H1 (cell line): ENCODE data around the gene LRTM2. TPM values are rescaled to one million over a fixed set of nuclear protein-coding genes. Genes with fewer than 3 reads are reported as not detected.
A peak's percentile ranks its signal among the peaks of the same experiment; 100 is the strongest.

Source experiments
- CTCF ChIA-PET: fragments of 300-600 bp; sonication (Branson Sonifier 250); formaldehyde crosslinking; loops from one replicate; lab custom pipeline; 2021; ENCODE audit not compliant: partially characterized antibody; lab: Charles Lee
- POLR2A ChIA-PET: fragments of 300-600 bp; sonication (Branson Sonifier 250); formaldehyde crosslinking; loops from one replicate; lab custom pipeline; 2021; ENCODE audit warnings: inconsistent platforms; ENCODE audit not compliant: partially characterized antibody; lab: Charles Lee
- DNase-seq, 2 experiments: peaks; one replicate each; pipeline versions ENCODE4 v3.0.0 to v3.0.0-alpha.2; 2010 to 2022; ENCODE audit warnings: low spot score in 2 of 2, low read depth in 1 of 2, mixed read lengths in 1 of 2
- FAIRE-seq: peaks from 2 replicates; lab custom pipeline; 2011; peaks lifted over from hg19 to GRCh38; lab: Jason Lieb, UNC
- H2AFZ ChIP-seq: 2 replicates; pipeline ENCODE4 v1.8.1; 2012; ENCODE audit warnings: low read length, inconsistent platforms
- H2AK5ac ChIP-seq: 2 replicates; pipeline ENCODE4 v1.6.1; 2013; ENCODE audit warnings: low read depth, low read length
- H2BK120ac ChIP-seq: replicated peaks from 2 replicates; pipeline ENCODE3; 2013; ENCODE audit warnings: low read depth, low read length, inconsistent platforms
- H2BK12ac ChIP-seq: 2 replicates; pipeline ENCODE4 v1.6.1; 2013; ENCODE audit warnings: low read depth, low read length
- H2BK15ac ChIP-seq: 2 replicates; pipeline ENCODE4 v1.6.1; 2013; ENCODE audit warnings: low read length
- H2BK20ac ChIP-seq: 2 replicates; pipeline ENCODE4 v1.6.1; 2013; ENCODE audit warnings: low read length
- H2BK5ac ChIP-seq: 2 replicates; pipeline ENCODE4 v1.6.1; 2013; ENCODE audit warnings: low read depth, low read length
- H3K14ac ChIP-seq: 2 replicates; pipeline ENCODE4 v1.6.1; 2013; ENCODE audit warnings: inconsistent platforms; ENCODE audit not compliant: insufficient read length
- H3K18ac ChIP-seq: 2 replicates; pipeline ENCODE4 v1.6.1; 2013; ENCODE audit warnings: low read length; ENCODE audit errors: extremely low read depth
- H3K23ac ChIP-seq: 2 replicates; pipeline ENCODE4 v1.6.1; 2013; ENCODE audit warnings: inconsistent platforms; ENCODE audit not compliant: insufficient read length
- H3K23me2 ChIP-seq: 2 replicates; pipeline ENCODE4 v1.6.1; 2013; ENCODE audit warnings: low read depth, low read length
- H3K27ac ChIP-seq: 2 replicates; pipeline ENCODE4 v1.6.1; 2011; ENCODE audit warnings: low read depth, low read length, inconsistent platforms
- H3K27me3 ChIP-seq, 4 experiments: replicated peaks in 1 of 4; 1 replicate in 1 of 4; 2 replicates in 3 of 4; pipeline versions ENCODE4 v1.6.1 to v1.8.1; 2011 to 2013; ENCODE audit warnings: low read length in 3 of 4, mild to moderate bottlenecking in 3 of 4, inconsistent platforms in 2 of 4, mixed read lengths in 2 of 4, moderate library complexity in 1 of 4; ENCODE audit not compliant: control insufficient read depth in 3 of 4, insufficient read depth in 3 of 4; ENCODE audit errors: extremely low read depth in 1 of 4
- H3K36me3 ChIP-seq, 4 experiments: 2 replicates each; pipeline versions ENCODE4 v1.6.1 to v1.8.1; 2011 to 2013; ENCODE audit warnings: mild to moderate bottlenecking in 4 of 4, low read length in 3 of 4, moderate library complexity in 2 of 4, control low read depth in 1 of 4, inconsistent platforms in 1 of 4; ENCODE audit not compliant: insufficient read depth in 4 of 4, control insufficient read depth in 2 of 4
- H3K4ac ChIP-seq: replicated peaks from 2 replicates; pipeline ENCODE3; 2013; ENCODE audit warnings: low read length, low read depth, mixed read lengths, inconsistent platforms; ENCODE audit not compliant: insufficient read length
- H3K4me1 ChIP-seq, 4 experiments: replicated peaks in 1 of 4; 1 replicate in 1 of 4; 2 replicates in 3 of 4; pipeline versions ENCODE4 v1.6.1 to v1.8.1; 2011 to 2013; ENCODE audit warnings: low read length in 3 of 4, inconsistent platforms in 2 of 4, mixed read lengths in 1 of 4; ENCODE audit not compliant: insufficient read depth in 4 of 4, control insufficient read depth in 3 of 4
- H3K4me2 ChIP-seq, 2 experiments: 2 replicates each; pipeline versions ENCODE4 v1.6.1 to v1.8.1; 2011 to 2013; ENCODE audit warnings: low read depth in 2 of 2, low read length in 2 of 2, control low read depth in 1 of 2, inconsistent platforms in 1 of 2, mild to moderate bottlenecking in 1 of 2; ENCODE audit not compliant: insufficient read depth in 1 of 2
- H3K4me3 ChIP-seq, 4 experiments: fragments of 200-600, 300-600 bp in 1 of 4; sonication (generic), shearing (Covaris generic), sonication (Bioruptor Twin) in 1 of 4; 2 replicates each; pipeline versions ENCODE4 v1.5.1 to v1.8.1; 2011 to 2016; ENCODE audit warnings: low read length in 4 of 4, low read depth in 3 of 4, control low read depth in 2 of 4, inconsistent platforms in 2 of 4, mild to moderate bottlenecking in 2 of 4, mixed read lengths in 1 of 4, moderate library complexity in 1 of 4; ENCODE audit not compliant: insufficient read depth in 2 of 4; ENCODE audit errors: extremely low read depth in 1 of 4
- H3K56ac ChIP-seq: replicated peaks from 2 replicates; pipeline ENCODE3; 2013; ENCODE audit warnings: low read depth, mild to moderate bottlenecking, mixed read lengths, low read length, inconsistent platforms; ENCODE audit not compliant: insufficient read length
- H3K79me1 ChIP-seq: 2 replicates; pipeline ENCODE4 v1.6.1; 2013; ENCODE audit warnings: low read depth, low read length, control low read depth
- H3K79me2 ChIP-seq, 2 experiments: 2 replicates each; pipeline versions ENCODE4 v1.6.1 to v1.8.1; 2012 to 2013; ENCODE audit warnings: low read length in 2 of 2, mild to moderate bottlenecking in 2 of 2, inconsistent platforms in 1 of 2; ENCODE audit not compliant: insufficient read depth in 2 of 2, control insufficient read depth in 1 of 2
- H3K9ac ChIP-seq, 4 experiments: replicated peaks in 1 of 4; 1 replicate in 1 of 4; 2 replicates in 3 of 4; pipeline versions ENCODE4 v1.6.1 to v1.8.1; 2011 to 2013; ENCODE audit warnings: low read depth in 3 of 4, low read length in 3 of 4, control low read depth in 2 of 4, mild to moderate bottlenecking in 2 of 4, moderate library complexity in 2 of 4, inconsistent platforms in 1 of 4; ENCODE audit errors: extremely low read depth in 1 of 4
- H3K9me3 ChIP-seq, 2 experiments: 2 replicates each; pipeline versions ENCODE4 v1.6.1 to v1.8.1; 2012 to 2013; ENCODE audit warnings: mild to moderate bottlenecking in 2 of 2, moderate library complexity in 2 of 2, control low read depth in 1 of 2, inconsistent platforms in 1 of 2, low read depth in 1 of 2, low read length in 1 of 2, mixed read lengths in 1 of 2; ENCODE audit not compliant: insufficient read depth in 2 of 2
- H4K20me1 ChIP-seq, 2 experiments: replicated peaks in 1 of 2; 2 replicates each; pipeline versions ENCODE3 to v1.8.1; 2011 to 2013; ENCODE audit warnings: inconsistent platforms in 2 of 2, low read length in 2 of 2, mild to moderate bottlenecking in 1 of 2; ENCODE audit not compliant: insufficient read depth in 2 of 2, control insufficient read depth in 1 of 2
- H4K5ac ChIP-seq: 2 replicates; pipeline ENCODE4 v1.6.1; 2013; ENCODE audit warnings: low read length, low read depth, mixed read lengths, inconsistent platforms; ENCODE audit not compliant: insufficient read length
- H4K8ac ChIP-seq: 2 replicates; pipeline ENCODE4 v1.8.0; 2013; ENCODE audit warnings: mild to moderate bottlenecking, moderate library complexity, low read length, inconsistent platforms; ENCODE audit not compliant: insufficient read depth; ENCODE audit errors: extremely low read depth
- H4K91ac ChIP-seq: replicated peaks from 2 replicates; pipeline ENCODE3; 2013; ENCODE audit warnings: low read length, mixed read lengths, inconsistent platforms; ENCODE audit not compliant: insufficient read length
- BACH1 ChIP-seq: IDR thresholded peaks from 2 replicates; pipeline ENCODE4 v1.6.1; 2012; ENCODE audit warnings: low read length, improper control_type of control experiment
- TAF7 ChIP-seq: optimal IDR thresholded peaks from 2 replicates; pipeline ENCODE3; 2011; ENCODE audit warnings: low read depth, mild to moderate bottlenecking, inconsistent platforms, low read length, moderate library complexity, borderline replicate concordance
- WGBS, 2 experiments: shearing (Covaris generic) in 1 of 2; methylation state at CpG; one replicate each; pipeline versions ENCODE4 v1.1.6 to v1.1.7; 2013 to 2015; ENCODE audit warnings: low lambda C conversion rate in 2 of 2, mixed read lengths in 2 of 2, inconsistent platforms in 1 of 2, low coverage in 1 of 2, missing lambda C conversion rate in 1 of 2; ENCODE audit not compliant: insufficient replicate concordance in 2 of 2, insufficient coverage in 1 of 2, insufficient read length in 1 of 2; ENCODE audit errors: extremely low coverage in 1 of 2, missing lambda C conversion rate in 1 of 2; 5-methylcytosine and 5-hydroxymethylcytosine counted together
- polyA plus RNA-seq, 7 experiments: library from polyadenylated mRNA; depleted of rRNA in 3 of 7; stranded (reverse) in 5 of 7; unstranded in 2 of 7; fragments of >200 nt in 5 of 7; fragments of 200-250 nt in 2 of 7; gene quantifications; 1 replicate in 5 of 7; 2 replicates in 1 of 7; 4 replicates in 1 of 7; pipeline versions ENCODE4 v1.2.1 to v1.2.3, GENCODE V29; 2011 to 2013; ENCODE audit warnings: missing spikeins in 2 of 7, mixed read lengths in 2 of 7
- total RNA-seq: library from RNA; stranded (reverse); fragmentation: NEBNext Ultra II Directional; extraction: Animal tissue kit (Norgen Biotek cat#: 25700); gene quantifications from 2 replicates; pipeline ENCODE4 v1.2.1, GENCODE V29; 2021

Gene LRTM2
- total and polyA plus RNA-seq, 2 of the 8 experiments (the other 6 are each of a cell fraction or from before 2014, with no cell fraction given), result 0.06 TPM; not detected in 1

DNA sequence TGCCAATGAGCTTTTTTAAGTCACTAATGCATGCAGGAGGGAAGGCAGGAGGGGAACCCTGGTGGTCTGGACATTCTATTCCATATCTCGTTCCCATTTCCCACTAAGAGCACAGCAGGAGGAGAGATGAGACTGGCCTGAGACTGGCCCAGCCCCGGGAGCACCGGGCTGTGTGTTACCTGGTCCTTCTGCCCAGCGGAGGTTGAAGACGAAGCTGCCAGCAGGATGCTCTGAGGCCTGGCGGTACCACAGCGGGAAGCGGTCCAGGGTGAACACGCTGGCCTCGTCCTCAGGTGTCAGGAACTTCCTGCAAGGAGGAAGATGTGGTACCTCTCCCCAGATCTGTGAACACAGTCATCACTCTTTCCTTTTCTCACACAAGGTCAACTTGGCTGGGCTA is 23.9 kb downstream of the LRTM2 start:
- POLR2A ChIA-PET, result no interaction called here
- FAIRE-seq, result no peak
- H3K18ac ChIP-seq, result no peak overlapping the region
- no peak overlapping the region for H2BK5ac ChIP-seq
- H3K23me2 ChIP-seq, result no peaks in the 10 kb centered on the region
- no peak overlapping the region for H2BK12ac ChIP-seq
- H3K9ac ChIP-seq, result no peak overlapping the region
- H3K23ac ChIP-seq, result no peak overlapping the region
- no peak overlapping the region; the same call in 1 of the 2 replicates for H4K8ac ChIP-seq
- peak overlapping the region in 1 of 2 experiments; percentile 15; a peak in 1 of 4 replicates for H3K4me2 ChIP-seq
- H4K91ac ChIP-seq, result no peak overlapping the region
- no peaks in the 10 kb centered on the region for H3K36me3 ChIP-seq
- no peak overlapping the region for H3K56ac ChIP-seq
- peaks cover 0 to 17% (median 6%) of the 10 kb centered on the region in 4 experiments; a peak in 6 of 7 replicates for H3K4me1 ChIP-seq
- no peak overlapping the region for H2AFZ ChIP-seq
- CTCF ChIA-PET, result interaction anchor here (1.0 to 2.9 kb wide), 3 partner anchors 11 to 188 kb away, joined by 3 to 11 read pairs (median 4); no protein-coding TSS in a partner anchor
- no peaks in the 10 kb centered on the region for H4K20me1 ChIP-seq
- no peak overlapping the region for H3K4me3 ChIP-seq
- no peaks in the 10 kb centered on the region for H3K9me3 ChIP-seq
- no peak overlapping the region for H2BK120ac ChIP-seq
- H3K14ac ChIP-seq, result no peak overlapping the region
- H3K27ac ChIP-seq, result no peak overlapping the region
- no peak overlapping the region for H4K5ac ChIP-seq
- no peaks in the 10 kb centered on the region for H3K79me2 ChIP-seq
- H3K4ac ChIP-seq, result no peak overlapping the region
- no peak overlapping the region for H2BK15ac ChIP-seq
- H2AK5ac ChIP-seq, result no peak overlapping the region
- peak in 1 of 2 experiments; percentile 46 for DNase-seq
- TF ChIP-seq TAF7 (no peak), BACH1 (no peak)
- no peaks in the 10 kb centered on the region for H3K27me3 ChIP-seq
- no peaks in the 10 kb centered on the region for H3K79me1 ChIP-seq
- 63% methylated on average over 10 of the region's 10 CpGs; no CpG with 5 or more reads in 1 of the 2 experiments for WGBS, 2 experiments
- no peak overlapping the region for H2BK20ac ChIP-seq
